A204.1 (cell line): ENCODE data around the gene WDR36.

ENCODE experiments used
- FAIRE-seq: peaks from 2 replicates; lab custom pipeline; 2012; peaks lifted over from hg19 to GRCh38; lab: Jason Lieb, UNC

Gene WDR36

GRCh38 chr5:111092062-111092853 is at the start of gene WDR36:
Gene WDR36, plus strand, starts transcription at chr5:111092348. Its CDS starts 109 bp downstream, at chr5:111092457.
- FAIRE-seq: no peak

GRCh38 chr5:111043712-111044506 is 48.2 kb upstream of the WDR36 start:
- no peak for FAIRE-seq

GRCh38 chr5:111058064-111058463 is 34.1 kb upstream of the WDR36 start:
- FAIRE-seq: no peak

GRCh38 chr5:111060169-111060568 is 32.0 kb upstream of the WDR36 start:
- FAIRE-seq: no peak

- no peak for FAIRE-seq
These were observed 30.5 kb upstream of the WDR36 start for GRCh38 chr5:111061618-111062017.

GRCh38 chr5:111063709-111064322 is 28.3 kb upstream of the WDR36 start:
- no peak for FAIRE-seq

- FAIRE-seq: no peak
These were observed 25.7 kb upstream of the WDR36 start for GRCh38 chr5:111066261-111066938.

- FAIRE-seq: no peak
These were observed 23.9 kb upstream of the WDR36 start for GRCh38 chr5:111068213-111068612.

GRCh38 chr5:111069839-111070238 is 22.3 kb upstream of the WDR36 start:
- no peak for FAIRE-seq

GRCh38 chr5:111070272-111071134 is 21.6 kb upstream of the WDR36 start:
- no peak for FAIRE-seq

GRCh38 chr5:111071413-111071812 is 20.7 kb upstream of the WDR36 start, which contains the start of gene TSLP:
Gene TSLP, plus strand, starts transcription at chr5:111071713. Its CDS starts 178 bp downstream, at chr5:111071891.
- FAIRE-seq: no peak

- no peak for FAIRE-seq
These were observed 19.0 kb upstream of the WDR36 start for GRCh38 chr5:111072949-111073682.

- no peak for FAIRE-seq
These were observed 17.9 kb upstream of the WDR36 start for GRCh38 chr5:111074244-111074643.

- no peak for FAIRE-seq
These were observed 16.6 kb upstream of the WDR36 start for GRCh38 chr5:111075520-111075919.

GRCh38 chr5:111076091-111076490 is 16.1 kb upstream of the WDR36 start:
- no peak for FAIRE-seq

GRCh38 chr5:111077678-111078077 is 14.5 kb upstream of the WDR36 start:
- FAIRE-seq: no peak

GRCh38 chr5:111079846-111080245 is 12.3 kb upstream of the WDR36 start:
- no peak for FAIRE-seq

- FAIRE-seq: no peak
These were observed 8.8 kb upstream of the WDR36 start for GRCh38 chr5:111083323-111083722.

- FAIRE-seq: no peak
These were observed 3.8 kb downstream of the WDR36 start for GRCh38 chr5:111095982-111096381.

GRCh38 chr5:111099058-111099778 is 7.1 kb downstream of the WDR36 start:
- no peak for FAIRE-seq
